ENCODE data around the gene HTR7.

GRCh38 chr10:90849956-90850749 is 7.7 kb downstream of the HTR7 start:
- TF ChIP-seq POLR2A (IDR thresholded peaks at IDR 0.05) = no peak
- TF ChIP-seq, protein P1, sequence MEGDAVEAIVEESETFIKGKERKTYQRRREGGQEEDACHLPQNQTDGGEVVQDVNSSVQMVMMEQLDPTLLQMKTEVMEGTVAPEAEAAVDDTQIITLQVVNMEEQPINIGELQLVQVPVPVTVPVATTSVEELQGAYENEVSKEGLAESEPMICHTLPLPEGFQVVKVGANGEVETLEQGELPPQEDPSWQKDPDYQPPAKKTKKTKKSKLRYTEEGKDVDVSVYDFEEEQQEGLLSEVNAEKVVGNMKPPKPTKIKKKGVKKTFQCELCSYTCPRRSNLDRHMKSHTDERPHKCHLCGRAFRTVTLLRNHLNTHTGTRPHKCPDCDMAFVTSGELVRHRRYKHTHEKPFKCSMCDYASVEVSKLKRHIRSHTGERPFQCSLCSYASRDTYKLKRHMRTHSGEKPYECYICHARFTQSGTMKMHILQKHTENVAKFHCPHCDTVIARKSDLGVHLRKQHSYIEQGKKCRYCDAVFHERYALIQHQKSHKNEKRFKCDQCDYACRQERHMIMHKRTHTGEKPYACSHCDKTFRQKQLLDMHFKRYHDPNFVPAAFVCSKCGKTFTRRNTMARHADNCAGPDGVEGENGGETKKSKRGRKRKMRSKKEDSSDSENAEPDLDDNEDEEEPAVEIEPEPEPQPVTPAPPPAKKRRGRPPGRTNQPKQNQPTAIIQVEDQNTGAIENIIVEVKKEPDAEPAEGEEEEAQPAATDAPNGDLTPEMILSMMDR (IDR thresholded peaks at IDR 0.05) = no peak

Measured in uterus (tissue), 2 donors.